Body of pancreas (tissue), 4 donors: ENCODE measurements around the gene ALLC. TPM values are rescaled to one million over a fixed set of nuclear protein-coding genes. Genes with fewer than 3 reads are reported as not detected.
A peak's percentile ranks its signal among the peaks of the same experiment; 100 is the strongest.
"Not testable (repeated sequence)": the region's sequence is repeated elsewhere in the genome, so short reads cannot be mapped to it uniquely, and the experiment has no call there.

Experiments used
- ATAC-seq: fragments of 150-250 bp; one replicate; pipeline ENCODE4 v1.9.1; 2016
- DNase-seq, 4 donors: peaks; one replicate each; pipeline ENCODE4 v3.0.0-alpha.2; 2019
- H3K27ac ChIP-seq, 4 donors: fragments of 200-600 bp; sonication (generic); 1 replicate in 3 of 4; 2 replicates in 1 of 4; pipeline versions ENCODE4 v1.5.1 to v1.6.1; 2016 to 2019; ENCODE audit warnings: mild to moderate bottlenecking in 1 of 4, mixed read lengths in 1 of 4, moderate library complexity in 1 of 4
- H3K27me3 ChIP-seq, 2 donors: fragments of 200-600 bp; sonication (generic); one replicate each; pipeline ENCODE4 v1.6.0; 2016; ENCODE audit warnings: mild to moderate bottlenecking in 1 of 2
- H3K36me3 ChIP-seq, 2 donors: fragments of 200-600 bp; sonication (generic); replicated peaks in 1 of 2; 2 replicates each; pipeline ENCODE4 v1.5.1; 2016; ENCODE audit warnings: low read depth in 2 of 2; ENCODE audit not compliant: insufficient read depth in 1 of 2
- H3K4me1 ChIP-seq: fragments of 200-600 bp; sonication (generic); one replicate; pipeline ENCODE4 v1.6.0; 2016
- H3K4me3 ChIP-seq, 2 donors: fragments of 200-600 bp; sonication (generic); 1 replicate in 1 of 2; 2 replicates in 1 of 2; pipeline ENCODE4 v1.5.1; 2016 to 2019
- H3K9me3 ChIP-seq, 3 donors: fragments of 200-600 bp; sonication (generic); 1 replicate in 2 of 3; 2 replicates in 1 of 3; pipeline ENCODE4 v1.5.1; 2016
- CTCF ChIP-seq, 7 experiments: fragments of 450-650 bp in 4 of 7; fragments of 200-600 bp in 3 of 7; sonication (generic) in 3 of 7; IDR thresholded peaks; one replicate each; pipeline ENCODE4 v1.5.1; 2016 to 2019; ENCODE audit warnings: antibody characterized with exemption in 7 of 7
- POLR2A ChIP-seq, 3 donors: fragments of 450-650 bp; IDR thresholded peaks; one replicate each; pipeline ENCODE4 v1.6.1; 2016; ENCODE audit warnings: antibody characterized with exemption in 3 of 3, mild to moderate bottlenecking in 2 of 3
- WGBS, 2 donors: methylation state at CpG; one replicate each; pipeline ENCODE4 v1.1.5; 2017; 5-methylcytosine and 5-hydroxymethylcytosine counted together
- intact Hi-C: fragments of 100-400 bp; cut with DNase I; formaldehyde crosslinking; loops from one replicate; pipeline ENCODE4 v1.15.1; 2023
- total RNA-seq, 2 donors: library from RNA; depleted of rRNA; stranded (reverse); fragments of >200 nt; gene quantifications; one replicate each; pipeline ENCODE4 v1.1.0, GENCODE V29; 2016

The ALLC gene
- total RNA-seq, 2 donors from 2014 or later = not detected

- TF ChIP-seq POLR2A (IDR thresholded peaks at IDR 0.05) (no peak), CTCF (IDR thresholded peaks at IDR 0.05) (no peak)
- Histone ChIP-seq H3K4me3 (no peak overlapping the region), H3K27ac (no peak overlapping the region), H3K4me1 (no peaks in the 10 kb centered on the region), H3K36me3 (no peaks in the 10 kb centered on the region), H3K27me3 (no peaks in the 10 kb centered on the region), H3K9me3 (no peaks in the 10 kb centered on the region)
- intact Hi-C loops = no loop called here
- ATAC-seq (no peak), DNase-seq (peak in 1 of 4 donors; percentile 6)
- 72 to 75% methylated on average over 11 of the region's 11 CpGs for WGBS, 2 donors
Observed at GRCh38 chr2:3633982-3634595, 23.9 kb upstream of the ALLC start.

- H3K4me1 ChIP-seq = no peaks in the 10 kb centered on the region
- intact Hi-C loops = no loop called here
- no peaks in the 10 kb centered on the region for H3K9me3 ChIP-seq
- no peak for ATAC-seq
- H3K27me3 ChIP-seq = no peaks in the 10 kb centered on the region
- no peak for DNase-seq
- WGBS, 2 donors = 64 to 70% methylated on average over 9 to 12 of the region's 12 CpGs
- H3K27ac ChIP-seq = no peak overlapping the region
- TF ChIP-seq POLR2A (IDR thresholded peaks at IDR 0.05) = no peak
- no peak for TF ChIP-seq CTCF (IDR thresholded peaks at IDR 0.05)
- no peaks in the 10 kb centered on the region for H3K36me3 ChIP-seq
- no peak overlapping the region for H3K4me3 ChIP-seq
Observed at GRCh38 chr2:3634596-3635121, 23.3 kb upstream of the ALLC start.

GRCh38 chr2:3635171-3635974 is 22.6 kb upstream of the ALLC start:
- Histone ChIP-seq H3K36me3 (no peaks in the 10 kb centered on the region), H3K4me1 (no peaks in the 10 kb centered on the region), H3K4me3 (no peak overlapping the region), H3K27ac (no peak overlapping the region), H3K27me3 (no peaks in the 10 kb centered on the region), H3K9me3 (no peaks in the 10 kb centered on the region)
- WGBS, 2 donors = 60 to 64% methylated on average over 27 to 29 of the region's 29 CpGs
- DNase-seq = peak in 1 of 4 donors; percentile 5
- no peak for ATAC-seq
- TF ChIP-seq POLR2A (IDR thresholded peaks at IDR 0.05) (no peak), CTCF (IDR thresholded peaks at IDR 0.05) (no peak)
- intact Hi-C loops = no loop called here

- H3K27ac ChIP-seq, intact Hi-C loops, H3K4me1 ChIP-seq, ATAC-seq, H3K27me3 ChIP-seq, H3K4me3 ChIP-seq, H3K36me3 ChIP-seq, H3K9me3 ChIP-seq: not testable (repeated sequence)
- peak in 1 of 4 donors; percentile 4 for DNase-seq
- 85% methylated on average over 13 to 16 of the region's 16 CpGs for WGBS, 2 donors
Observed at GRCh38 chr2:3635975-3636327, 22.0 kb upstream of the ALLC start.

GRCh38 chr2:3636586-3637310 is 21.3 kb upstream of the ALLC start:
- no peak for DNase-seq
- Histone ChIP-seq H3K4me3 (no peak overlapping the region), H3K36me3 (no peaks in the 10 kb centered on the region), H3K9me3 (no peaks in the 10 kb centered on the region), H3K27me3 (no peaks in the 10 kb centered on the region), H3K4me1 (no peaks in the 10 kb centered on the region), H3K27ac (no peak overlapping the region)
- ATAC-seq = no peak
- intact Hi-C loops = no loop called here
- TF ChIP-seq POLR2A (IDR thresholded peaks at IDR 0.05) (no peak), CTCF (IDR thresholded peaks at IDR 0.05) (no peak)
- 53 to 60% methylated on average over 12 to 13 of the region's 13 CpGs for WGBS, 2 donors
